Activated T-helper 1 cell treated with anti-CD3 and anti-CD28 coated beads, Interleukin-2, amount 50 U/mL, for 16 hours (primary cell): ENCODE data around the gene LMAN1L.
A peak's percentile ranks its signal among the peaks of the same experiment; 100 is the strongest.

Source experiments
- DNase-seq, 2 donors: peaks; one replicate each; pipeline ENCODE4 v3.0.0-alpha.2; 2020; ENCODE audit warnings: low read depth in 1 of 2, low spot score in 1 of 2

Gene LMAN1L

DNA sequence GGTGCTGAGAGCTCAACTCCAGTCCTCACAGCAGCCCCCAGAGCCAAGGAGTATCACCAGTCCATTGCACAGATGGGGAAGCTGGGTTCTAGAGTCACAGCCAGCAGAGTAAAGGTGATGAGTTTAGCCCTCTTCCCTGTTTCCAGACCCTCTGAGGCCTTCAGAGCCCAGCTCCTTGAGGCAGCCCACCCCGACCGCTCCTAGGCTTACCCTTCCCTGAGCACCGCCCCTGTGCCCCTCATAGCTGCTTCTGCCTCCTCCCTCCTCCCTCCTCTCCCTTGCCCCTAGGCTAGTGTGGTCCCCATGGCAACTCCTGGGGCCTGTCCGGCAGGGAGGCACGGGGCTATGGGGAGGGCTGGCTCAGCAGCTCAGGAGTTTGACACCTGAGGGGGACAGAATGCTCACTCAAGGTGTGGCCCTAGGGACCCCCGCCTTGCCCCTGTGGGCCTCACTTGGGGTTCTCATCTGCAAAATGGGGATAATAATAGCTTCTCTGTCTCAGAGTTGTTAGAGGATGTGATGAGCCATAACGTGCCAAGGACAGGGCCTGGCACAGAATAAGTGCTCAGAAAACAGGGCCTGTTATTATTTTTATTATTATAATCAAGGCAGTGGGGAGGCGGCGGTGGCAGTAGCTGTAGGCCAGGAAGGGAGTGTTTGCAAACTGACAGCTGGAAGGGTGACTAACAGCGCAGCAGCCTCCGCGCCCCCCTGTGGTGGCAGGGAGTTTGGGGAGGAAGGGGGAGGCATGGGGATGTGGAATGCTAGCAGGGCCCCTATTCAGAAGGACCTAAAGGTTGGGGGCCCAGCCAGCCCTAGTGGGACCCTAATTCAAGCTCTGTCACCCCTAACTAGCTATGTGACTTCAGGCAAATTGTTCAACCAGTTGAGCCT lies 19.3 kb upstream of the LMAN1L start:
- DNase-seq, result peak; percentile 57 to 65

DNA sequence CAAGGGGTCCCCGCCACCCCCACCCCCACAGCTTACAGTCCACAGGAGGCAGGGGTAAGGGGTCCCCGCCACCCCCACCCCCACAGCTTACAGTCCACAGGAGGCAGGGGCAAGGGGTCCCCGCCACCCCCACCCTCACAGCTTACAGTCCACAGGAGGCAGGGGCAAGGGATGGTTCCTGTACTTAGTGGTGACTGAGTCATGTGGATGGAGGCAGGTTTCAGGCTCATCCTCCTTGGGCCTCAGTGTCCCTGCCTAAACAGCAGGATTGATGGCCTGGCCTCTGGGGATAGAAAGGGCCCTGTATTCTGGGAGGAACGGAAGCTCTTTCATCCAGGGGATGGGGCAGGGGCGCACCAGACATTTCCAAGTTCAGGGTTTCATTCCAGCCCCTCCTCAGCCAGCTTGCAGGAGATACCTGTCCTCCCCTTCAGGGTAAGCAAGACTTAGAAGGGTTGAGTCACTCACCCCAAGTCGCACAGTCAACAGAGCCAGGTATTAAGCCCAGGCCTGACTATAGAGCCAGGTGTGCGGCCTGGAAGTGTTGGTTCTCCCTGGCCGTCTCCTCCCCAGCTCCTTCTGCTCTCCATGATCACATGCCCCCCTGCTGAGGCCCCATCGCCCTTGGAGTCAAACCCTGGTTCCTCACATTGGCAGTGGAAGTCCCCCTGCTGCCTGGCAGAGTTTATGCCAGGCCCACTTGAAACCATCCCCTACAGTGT lies 18.2 kb upstream of the LMAN1L start:
- DNase-seq, result no peak

GRCh38 chr15:74794970-74795349 lies 17.7 kb upstream of the LMAN1L start:
- DNase-seq, result no peak

GRCh38 chr15:74795966-74796625 lies 16.5 kb upstream of the LMAN1L start:
- no peak for DNase-seq

GRCh38 chr15:74798388-74799254 lies 14.0 kb upstream of the LMAN1L start:
- no peak for DNase-seq

DNA sequence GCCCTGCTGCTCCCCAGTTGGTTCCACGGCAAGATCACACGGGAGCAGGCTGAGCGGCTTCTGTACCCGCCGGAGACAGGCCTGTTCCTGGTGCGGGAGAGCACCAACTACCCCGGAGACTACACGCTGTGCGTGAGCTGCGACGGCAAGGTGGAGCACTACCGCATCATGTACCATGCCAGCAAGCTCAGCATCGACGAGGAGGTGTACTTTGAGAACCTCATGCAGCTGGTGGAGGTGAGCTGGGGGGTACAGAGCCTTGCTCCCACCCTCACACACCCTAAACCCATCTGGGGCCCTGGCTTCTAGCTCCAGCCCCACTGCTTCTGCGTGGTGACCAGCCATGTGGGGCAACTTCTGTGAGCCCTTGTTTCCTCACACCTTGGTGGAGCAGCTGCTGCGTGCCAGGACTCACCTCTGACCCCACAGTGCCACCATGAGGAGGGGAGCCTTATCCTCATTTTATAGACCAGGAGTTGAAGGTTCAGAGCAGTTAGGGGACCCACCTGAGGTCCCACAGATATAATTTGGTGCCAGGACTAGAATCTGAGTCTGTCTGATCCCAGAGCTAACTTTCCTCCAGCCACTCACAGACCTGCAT lies 13.3 kb upstream of the LMAN1L start:
- no peak for DNase-seq

GRCh38 chr15:74799856-74800558 lies 12.6 kb upstream of the LMAN1L start:
- DNase-seq, result peak; percentile 73 to 79

DNA sequence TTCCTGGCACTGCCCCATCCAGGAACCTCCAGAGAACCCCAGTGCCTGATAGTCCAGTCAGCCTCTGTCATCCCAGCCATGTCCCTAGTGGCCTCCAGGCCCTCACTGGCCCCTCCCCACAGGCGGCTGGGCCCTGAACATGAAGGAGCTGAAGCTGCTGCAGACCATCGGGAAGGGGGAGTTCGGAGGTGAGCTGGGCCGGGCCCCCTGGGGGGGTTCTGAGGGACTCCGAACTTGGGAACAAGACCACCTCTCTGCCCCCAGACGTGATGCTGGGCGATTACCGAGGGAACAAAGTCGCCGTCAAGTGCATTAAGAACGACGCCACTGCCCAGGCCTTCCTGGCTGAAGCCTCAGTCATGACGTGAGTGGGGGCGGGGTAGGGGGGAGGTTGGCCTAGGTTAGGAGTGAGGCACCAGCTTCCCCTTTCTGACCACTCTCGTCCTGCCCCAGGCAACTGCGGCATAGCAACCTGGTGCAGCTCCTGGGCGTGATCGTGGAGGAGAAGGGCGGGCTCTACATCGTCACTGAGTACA lies 12.0 kb upstream of the LMAN1L start:
- DNase-seq, result no peak

DNA sequence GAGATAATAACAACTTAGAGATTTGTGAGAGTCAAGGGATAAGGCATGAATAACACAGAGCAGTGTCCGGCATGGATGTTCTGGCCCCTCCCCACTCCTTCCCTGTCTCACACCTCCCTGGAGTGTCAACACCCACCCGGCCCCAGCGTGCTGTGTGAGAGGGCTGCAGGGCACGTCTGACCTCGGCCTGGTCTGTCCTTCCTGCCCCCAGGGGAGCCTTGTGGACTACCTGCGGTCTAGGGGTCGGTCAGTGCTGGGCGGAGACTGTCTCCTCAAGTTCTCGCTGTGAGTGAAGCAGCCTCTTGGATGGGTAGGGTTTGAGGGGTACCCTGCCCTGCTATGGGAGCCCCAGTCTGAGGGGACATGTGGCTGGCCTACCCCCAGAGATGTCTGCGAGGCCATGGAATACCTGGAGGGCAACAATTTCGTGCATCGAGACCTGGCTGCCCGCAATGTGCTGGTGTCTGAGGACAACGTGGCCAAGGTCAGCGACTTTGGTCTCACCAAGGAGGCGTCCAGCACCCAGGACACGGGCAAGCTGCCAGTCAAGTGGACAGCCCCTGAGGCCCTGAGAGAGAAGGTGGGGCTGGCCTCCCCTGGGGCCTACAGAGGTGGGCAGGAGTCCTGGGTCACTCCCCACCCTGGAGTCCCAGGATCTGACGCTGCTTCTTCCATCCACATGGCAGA lies 11.2 kb upstream of the LMAN1L start:
- DNase-seq, result no peak

GRCh38 chr15:74802290-74802689 lies 10.3 kb upstream of the LMAN1L start:
- no peak for DNase-seq

- DNase-seq, result no peak
These were observed 9.7 kb upstream of the LMAN1L start for GRCh38 chr15:74802862-74803447.

DNA sequence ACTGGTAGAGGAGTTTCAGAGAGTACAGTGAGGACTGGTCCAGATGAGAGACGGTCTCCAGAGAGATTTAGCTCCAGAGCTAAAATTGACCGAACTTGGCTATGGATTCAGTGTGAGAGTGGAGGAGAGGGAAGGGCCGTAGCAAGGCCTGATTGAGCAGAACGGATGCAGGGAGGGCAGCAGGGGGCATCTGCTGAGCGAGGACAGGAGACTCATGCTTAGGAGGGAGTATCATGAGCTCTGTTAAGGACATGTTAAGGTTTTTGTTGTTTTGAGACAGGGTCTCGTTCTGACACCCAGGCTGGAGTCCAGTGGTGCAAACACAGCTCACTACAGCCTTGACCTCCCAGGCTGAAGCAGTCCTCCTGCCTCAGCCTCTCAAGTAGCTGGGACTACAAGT lies 7.7 kb upstream of the LMAN1L start:
- no peak for DNase-seq

DNA sequence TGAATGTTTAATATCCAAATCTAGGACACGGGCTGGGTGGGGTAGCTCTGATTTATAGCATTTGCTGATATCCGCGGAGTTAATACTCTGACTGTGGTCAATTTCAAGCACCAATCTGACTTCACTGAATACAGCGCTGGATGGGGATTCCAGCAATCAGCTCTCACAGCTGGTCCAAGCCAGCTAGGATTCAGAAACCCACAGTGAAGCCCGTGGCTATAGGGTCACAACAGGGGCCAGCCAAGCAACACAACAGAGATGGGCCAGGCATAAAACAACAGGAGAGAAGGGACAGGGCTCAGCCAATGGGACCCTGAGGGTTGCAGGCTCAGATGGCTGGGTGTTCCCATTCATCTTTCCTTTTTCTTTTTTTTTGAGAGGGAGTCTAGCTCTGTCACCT lies 5.4 kb upstream of the LMAN1L start:
- DNase-seq, result no peak

GRCh38 chr15:74808078-74808839 lies 4.4 kb upstream of the LMAN1L start:
- DNase-seq, result no peak

DNA sequence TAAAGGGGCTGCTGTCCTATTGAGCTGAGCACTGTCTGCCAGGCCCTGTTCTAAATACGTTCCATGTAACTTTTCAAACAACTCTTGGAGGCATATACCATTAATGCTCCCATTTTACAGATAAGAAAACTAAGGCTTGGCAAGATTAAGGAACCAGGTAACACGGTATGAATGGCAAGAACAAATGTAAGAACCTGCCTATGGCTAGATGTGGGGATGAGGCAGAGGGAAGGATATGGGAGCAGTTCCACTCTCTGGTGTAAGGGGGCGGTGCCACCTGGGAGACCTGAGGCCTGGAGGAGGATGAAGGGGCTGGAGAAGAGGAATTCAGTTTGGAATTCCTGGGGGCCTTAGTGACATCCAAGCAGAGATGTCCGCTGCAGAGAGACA lies 3.8 kb upstream of the LMAN1L start:
- no peak for DNase-seq

DNA sequence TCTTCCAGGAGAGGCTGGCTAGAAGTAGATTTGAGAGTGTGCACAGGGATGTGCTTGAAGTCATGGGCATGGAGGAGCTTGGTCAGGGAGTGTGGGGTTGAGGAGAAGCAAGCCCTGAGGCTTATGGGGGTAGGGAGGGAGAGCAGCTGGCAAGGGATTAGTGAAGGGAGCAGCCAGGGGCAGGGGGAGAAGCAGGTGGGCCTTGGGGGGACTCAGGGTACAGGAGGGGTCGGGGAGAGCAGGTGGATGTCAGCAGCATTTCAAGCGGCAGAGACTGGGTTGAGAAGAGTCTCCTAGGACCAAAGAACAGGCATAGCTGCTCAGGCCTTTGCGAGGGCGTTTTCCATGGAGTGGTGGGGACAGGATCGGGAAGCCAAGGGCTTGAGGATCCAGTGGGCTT lies 3.4 kb upstream of the LMAN1L start:
- DNase-seq, result no peak

DNA sequence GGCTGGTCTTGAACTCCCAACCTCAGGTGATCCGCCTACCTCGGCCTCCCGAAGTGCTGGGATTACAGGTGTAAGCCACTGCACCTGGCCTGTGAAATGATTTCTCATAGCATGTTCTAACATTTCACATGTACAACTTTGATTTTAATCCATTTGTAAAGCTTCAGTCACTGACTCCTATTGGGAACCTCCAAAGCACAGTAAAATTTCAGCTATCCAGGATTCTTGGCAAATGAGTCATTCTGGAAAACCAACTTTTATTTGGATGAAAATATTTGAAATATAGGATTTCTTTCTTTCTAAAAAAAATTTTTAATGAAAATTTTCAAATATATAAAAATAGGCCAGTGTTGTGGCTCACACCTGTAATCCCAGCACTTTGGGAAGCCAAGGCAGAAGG lies 2.7 kb upstream of the LMAN1L start:
- no peak for DNase-seq
